COLO668 (cell line): ENCODE data around the gene SRSF4.
"Not testable (repeated sequence)": the region's sequence is repeated elsewhere in the genome, so short reads cannot be mapped to it uniquely, and the experiment has no call there.

Source experiments
- DNase-seq: peaks from one replicate; lab custom pipeline; 2025; ENCODE audit not compliant: unreplicated experiment; lab: John Stamatoyannopoulos, UW

Gene SRSF4

DNA sequence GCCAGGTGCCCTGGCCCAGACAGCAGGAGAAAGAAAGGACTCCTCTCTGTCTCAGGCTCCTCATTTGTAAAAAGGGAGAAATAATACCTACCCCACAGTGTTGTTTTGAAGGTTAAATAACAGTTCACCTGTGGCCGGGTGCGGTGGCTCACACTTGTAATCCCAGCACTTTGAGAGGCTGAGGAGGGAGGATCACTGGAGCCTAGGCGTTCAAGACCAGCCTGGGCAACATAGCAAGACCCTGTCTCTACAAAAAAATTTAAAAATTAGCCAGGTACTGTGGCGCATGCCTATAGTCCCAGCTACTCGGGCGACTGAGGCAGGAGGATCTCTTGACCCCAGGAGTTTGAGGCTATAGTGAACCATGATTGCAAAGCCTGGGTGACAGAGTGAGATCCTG lies 55.5 kb downstream of the SRSF4 start:
- no peak for DNase-seq

DNA sequence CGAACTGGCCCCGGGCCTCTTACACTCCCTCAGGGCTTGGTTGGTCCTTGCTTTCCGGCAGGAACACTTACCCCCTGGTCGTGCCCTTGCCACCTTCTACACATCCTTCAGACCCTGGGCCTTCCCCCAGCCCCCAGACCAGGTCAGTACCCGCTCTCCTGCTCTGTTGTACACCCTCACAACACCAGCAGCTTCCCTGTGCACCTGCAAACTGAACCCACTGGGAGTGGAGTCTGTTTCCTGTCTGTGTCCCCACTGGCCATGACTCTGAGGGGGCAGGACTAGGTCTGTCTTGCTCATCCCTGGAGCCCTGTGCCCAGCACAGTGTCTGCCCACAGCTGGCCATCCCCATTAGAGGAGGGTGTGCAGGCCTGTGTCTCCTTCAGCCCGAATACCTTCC lies 55.9 kb downstream of the SRSF4 start:
- no peak for DNase-seq

DNA sequence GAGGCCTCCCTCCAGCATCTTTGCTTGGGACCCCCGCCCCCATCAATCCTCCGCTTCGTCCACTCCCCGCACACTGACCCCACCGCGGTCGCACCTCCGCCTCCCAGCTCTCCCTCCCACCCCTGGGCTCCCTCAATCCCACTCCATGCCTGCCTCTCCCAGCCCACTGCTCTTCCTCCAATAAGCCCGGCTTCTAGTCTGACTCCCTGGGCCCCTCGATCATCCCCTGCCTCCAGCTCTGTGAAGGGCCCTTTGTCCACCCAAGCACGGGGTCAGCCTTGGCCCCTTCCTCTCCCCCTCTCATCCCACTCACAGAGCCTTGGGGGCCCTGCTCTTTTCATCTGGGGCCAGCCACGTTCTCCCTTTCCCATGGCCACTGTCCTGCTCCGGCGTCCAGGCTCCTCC lies 56.5 kb downstream of the SRSF4 start:
- no peak for DNase-seq

DNA sequence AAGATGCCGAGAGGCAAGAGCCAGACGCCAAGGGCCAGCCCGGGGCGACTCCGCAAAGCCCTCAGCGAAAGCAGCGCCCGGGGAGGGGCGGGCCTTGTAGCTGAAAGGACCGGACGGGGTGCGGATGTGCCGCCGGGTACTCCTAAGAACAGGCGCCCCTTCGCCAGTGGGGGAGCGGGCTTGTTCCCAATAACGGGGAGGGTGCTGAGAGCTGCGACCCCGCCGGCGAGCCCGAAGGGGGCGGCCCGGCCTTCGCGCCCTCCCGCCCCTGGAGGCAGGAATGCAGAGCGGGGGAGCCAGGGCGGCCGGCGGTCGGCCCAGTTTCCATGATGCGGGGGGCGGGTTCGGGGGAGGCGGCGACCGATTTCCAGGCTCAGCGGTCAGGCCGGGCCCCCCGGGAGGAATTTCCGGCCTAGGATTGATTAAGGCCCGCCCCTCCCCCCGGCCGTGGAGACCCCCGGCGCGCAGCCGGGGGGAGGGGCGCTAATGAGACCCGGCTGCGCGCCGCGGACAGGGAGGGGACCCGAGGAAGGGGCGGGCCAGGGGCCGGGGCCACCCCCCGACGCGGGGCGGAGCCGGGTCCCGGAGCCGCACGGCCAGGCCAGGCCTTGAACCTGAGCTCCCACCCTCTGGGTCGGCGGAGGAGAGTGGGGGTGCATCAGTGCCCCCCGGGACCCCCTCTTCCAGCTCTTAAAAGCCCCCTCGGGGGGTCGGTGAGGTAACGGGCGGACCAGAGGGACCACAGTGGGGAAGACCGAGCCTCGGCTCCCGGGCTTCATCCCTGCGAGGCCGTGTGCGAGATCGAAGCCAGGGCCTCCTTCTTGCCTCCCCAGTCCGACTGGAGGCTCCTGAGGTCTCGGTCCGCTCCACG lies 57.1 kb downstream of the SRSF4 start:
- DNase-seq = peak; percentile 61

DNA sequence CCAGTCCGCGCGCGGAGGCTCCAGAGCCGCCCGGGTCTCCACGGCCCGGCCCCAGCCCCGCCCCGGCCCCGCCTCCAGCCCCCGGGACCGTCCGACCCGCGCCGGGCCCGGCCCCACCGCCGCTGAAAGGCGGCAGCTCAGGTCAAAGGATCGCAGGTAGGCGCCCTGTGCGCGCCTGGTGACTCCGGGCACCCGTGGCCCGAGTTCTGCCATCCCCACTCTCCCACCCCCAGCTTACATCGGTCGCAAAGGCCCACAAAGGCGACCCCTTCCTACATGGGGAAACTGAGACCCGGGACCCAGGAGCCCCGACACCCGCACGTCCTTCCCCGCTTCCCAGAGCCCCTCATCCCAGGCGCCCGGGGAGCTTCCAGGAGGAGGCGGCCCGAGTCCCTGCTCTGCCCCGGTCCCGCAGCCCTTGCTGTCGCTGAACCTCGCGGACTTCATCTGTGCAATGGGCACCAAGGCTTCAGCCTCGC lies 57.8 kb downstream of the SRSF4 start, which contains the start of gene TMEM200B:
Gene TMEM200B, minus strand, starts transcription at position 17 of the 479 bp plus-strand sequence. CDS start 2,075 bp downstream, outside the sequence.
- DNase-seq = no peak

DNA sequence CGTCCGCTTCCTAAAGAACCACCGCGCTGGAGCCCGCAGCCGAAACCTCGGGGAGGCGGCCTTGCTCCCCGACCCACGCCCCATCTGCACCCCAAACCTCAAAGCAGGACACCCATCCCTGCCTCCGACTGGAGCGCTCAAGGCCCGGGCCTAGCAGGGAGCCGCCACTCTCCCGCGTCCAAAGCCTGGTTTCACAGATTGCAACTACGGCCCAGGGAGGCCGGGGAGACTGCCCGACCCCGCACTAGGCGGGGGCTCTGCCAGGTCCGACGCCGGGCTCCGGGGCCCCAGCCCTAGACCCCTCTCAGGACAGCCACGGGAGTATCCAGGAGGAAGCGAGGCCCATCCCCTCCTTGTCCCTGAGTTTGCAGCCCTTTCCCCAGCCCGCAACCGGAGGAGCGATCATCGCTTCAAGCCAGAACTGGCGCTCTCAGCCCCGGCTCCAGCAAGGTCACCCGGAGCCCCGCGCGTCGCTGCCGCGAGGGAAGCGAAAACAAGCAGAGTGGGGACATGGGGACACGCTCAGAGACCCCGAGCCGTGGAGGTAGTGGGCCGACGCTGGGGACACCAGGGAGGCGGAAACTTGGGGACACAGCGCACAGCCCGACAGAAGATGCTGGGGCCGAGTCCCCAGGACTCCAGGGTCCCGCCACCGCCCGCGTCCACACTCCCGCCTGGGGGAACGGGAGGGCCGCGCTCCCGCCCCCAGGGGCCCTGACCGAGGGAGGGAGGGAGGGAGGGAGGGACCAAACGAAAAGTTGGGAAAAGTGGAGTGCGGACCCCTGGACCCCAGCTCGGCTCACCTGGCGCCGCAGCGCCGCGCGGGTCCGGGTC lies 58.4 kb downstream of the SRSF4 start:
- DNase-seq = peak; percentile 64

DNA sequence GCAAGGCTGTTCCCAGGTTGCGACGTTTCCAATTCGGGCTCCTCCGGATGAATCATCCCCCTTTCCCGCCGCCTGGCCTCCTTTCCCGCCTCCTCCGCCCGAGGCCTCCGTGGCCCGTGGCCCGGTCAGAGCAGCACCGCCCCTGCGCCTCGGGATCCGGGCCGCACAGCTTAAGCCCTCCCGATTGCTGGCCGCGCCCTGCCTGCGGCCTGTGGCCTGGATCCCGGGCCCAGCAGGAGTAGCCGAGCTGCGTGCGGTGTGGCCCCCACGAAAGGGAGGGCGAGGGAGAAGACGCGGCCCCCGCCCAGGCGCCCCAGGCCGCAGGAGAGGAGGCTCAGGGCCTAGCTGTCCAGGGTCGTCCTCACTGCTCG lies 59.0 kb downstream of the SRSF4 start:
- DNase-seq = peak; percentile 67

DNA sequence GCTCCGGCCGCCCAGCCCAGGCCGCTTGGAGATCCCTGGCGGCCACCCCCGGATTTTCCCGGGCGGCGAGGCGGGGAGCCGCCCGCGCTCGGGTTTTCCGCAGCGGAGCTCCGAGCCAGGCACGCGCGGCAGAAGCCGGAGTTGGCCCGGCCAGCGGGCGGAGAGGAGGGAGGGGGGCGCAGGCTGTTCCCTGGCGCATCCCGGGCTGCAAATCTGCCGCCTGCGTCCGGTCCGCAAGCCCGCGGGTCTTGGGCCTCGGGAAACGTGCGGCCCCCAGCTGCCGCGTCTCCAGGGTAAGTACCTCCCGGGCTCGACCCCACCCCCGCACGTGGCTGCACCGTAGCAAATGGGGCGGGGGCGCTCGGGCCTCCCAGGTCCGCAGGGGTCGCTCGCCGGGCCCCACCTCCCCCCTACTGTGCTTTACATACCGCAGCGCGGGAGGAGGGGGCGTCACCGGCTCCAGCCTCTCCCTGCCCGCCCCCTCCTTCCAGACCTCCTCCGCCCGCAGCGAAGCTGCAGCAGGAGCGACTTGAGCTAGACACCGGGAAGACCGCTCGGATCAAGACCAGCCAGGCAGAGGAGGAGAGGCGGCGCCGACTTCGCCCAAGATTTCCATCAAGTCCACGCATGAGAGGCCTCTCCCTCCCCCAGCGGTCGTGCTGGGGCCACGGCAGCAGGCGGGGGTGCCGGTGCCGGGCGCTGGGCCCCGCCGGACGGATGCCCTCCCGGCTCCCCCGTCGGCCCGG lies 59.6 kb downstream of the SRSF4 start:
- DNase-seq = peak; percentile 59

DNA sequence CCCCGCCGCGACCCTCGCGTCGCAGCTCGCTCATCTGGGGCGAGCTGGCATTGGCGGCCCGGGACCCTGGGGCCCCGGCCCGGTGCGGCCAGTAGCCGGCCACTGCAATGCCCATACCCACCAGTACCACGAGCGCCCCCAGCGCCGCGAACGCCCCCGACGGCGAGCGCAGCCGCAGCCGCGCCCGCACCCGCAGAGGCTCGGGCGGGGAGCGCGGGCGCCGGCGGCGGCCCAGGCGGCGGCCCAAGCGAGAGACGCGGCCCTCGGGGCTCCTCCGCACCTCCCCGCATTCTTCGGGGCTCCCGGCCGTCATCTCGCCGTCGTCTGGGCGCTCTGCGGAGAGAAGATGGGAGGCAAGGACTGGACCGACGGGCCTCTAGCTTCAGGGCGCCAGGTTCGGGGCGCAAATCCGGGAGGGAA lies 60.2 kb downstream of the SRSF4 start:
- DNase-seq = peak; percentile 71

DNA sequence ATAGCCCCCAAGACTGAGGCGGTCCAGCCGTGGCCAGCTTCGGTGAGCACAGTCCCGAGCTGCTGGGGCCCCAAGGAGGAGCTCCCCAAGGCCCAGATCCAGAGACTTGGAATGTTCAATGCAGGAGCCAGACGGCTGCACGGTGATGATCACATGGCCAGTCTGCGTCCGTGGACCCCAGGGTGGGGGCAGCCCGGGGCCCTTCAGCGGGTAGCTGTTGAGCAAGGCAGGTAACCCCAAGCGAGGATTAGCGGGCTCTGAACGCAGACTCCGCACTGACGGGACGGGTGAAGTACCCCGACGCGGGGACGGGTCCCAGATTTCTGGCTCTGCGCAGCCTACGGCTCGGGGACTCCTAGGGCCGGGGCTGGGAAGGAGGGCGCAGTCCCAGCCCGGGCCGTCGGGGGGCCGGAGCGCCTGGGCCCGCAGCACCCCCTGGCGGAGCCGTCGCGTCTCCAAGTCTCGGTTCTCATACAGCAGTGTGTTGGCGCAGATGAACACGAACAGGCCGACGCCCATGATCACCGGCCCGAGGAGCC lies 60.7 kb downstream of the SRSF4 start:
- DNase-seq = peak; percentile 88

DNA sequence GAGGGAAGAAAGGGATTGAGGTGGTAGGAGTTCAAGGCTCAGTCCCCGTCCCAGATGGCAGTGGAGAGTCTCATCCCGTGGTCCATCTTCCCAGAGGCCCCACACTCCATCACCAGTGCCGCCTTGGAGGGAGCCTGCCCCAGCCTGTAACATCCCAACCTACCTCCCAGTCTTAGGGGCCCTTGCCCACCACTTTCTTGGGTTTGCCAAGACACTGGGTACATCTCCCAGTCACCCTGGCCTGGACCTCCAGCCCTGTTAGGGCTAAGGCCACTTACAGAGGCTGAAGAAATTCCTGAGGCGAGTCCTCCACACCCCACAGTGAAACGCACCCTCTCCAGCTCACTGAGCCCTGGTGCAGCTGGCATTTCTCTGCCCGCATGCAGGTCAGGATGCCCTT lies 61.3 kb downstream of the SRSF4 start:
- no peak for DNase-seq

DNA sequence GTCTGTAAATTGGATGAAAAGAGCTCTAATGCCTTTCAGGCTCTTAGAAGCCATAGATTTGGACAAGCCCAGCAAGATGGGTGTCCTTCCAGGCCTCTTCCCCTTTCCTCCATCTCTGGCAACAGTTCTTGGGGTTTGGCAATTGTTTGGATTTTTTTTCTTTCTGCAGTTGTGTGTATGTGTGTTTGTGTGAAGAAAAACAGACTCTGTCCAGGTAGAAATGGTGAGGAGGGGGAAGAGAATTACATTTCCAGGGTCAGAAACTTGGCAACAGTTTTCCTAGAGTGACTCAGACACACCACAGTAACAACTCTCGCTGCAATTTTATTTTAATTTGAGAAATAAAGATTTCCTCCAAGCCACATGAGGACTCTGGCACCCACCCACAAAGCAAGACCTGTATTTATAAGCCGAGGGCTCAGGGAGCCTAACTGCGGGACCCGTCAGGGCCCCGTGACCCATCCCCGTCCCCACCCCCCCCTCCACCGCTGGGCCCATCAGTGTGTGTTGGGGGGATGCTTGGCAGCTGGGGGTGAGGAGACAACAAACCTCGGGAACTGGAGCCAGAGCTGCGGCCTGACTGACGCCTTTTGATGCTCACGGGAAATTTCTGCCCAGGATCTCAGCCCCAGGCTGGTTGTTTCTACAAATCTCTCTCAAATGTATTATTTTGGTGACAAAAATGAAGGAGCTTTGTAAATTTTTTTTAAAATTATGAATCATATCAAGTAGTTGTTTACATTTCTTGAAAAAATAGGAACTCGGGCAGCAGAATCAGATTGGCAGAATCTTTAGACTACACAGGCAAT lies 62.4 kb downstream of the SRSF4 start:
- no peak for DNase-seq

DNA sequence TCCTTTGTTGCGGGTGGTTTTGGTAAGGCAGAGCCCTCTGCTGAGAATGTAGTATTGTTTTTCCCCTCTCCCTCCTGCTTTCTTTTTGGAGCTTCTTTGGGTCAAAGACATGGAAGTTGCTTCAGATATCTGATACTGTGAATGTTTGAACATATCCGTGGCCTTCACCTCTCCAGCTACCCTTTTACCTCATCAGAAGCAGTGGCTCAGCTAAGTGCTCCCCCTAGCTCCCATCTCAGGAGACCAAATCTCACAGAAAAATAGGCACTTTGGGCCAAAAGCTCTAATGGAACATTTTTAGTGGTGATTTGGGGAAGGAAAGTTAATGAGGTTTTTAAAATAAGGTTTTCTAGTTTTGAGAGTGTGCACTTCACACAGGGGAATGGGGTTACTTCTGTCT lies 64.3 kb downstream of the SRSF4 start:
- no peak for DNase-seq

DNA sequence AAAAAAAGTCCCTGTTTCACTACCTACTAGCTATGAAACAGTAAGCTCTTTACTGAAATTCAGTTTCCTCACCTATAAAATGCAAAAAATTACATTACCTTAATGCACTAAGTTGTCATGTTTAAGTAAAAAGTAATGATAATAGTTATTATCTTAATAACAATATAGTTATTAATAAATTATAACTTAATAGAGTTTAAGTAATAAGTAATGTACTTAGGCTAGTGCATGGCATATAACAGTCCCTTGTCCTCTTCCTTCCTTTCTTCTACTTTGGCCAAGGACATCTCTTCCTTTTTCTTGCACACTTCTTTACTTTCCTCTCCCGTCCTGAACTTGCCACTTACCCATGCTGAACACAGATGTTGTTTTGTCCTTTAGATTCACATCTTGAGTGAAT lies 67.0 kb downstream of the SRSF4 start:
- no peak for DNase-seq

DNA sequence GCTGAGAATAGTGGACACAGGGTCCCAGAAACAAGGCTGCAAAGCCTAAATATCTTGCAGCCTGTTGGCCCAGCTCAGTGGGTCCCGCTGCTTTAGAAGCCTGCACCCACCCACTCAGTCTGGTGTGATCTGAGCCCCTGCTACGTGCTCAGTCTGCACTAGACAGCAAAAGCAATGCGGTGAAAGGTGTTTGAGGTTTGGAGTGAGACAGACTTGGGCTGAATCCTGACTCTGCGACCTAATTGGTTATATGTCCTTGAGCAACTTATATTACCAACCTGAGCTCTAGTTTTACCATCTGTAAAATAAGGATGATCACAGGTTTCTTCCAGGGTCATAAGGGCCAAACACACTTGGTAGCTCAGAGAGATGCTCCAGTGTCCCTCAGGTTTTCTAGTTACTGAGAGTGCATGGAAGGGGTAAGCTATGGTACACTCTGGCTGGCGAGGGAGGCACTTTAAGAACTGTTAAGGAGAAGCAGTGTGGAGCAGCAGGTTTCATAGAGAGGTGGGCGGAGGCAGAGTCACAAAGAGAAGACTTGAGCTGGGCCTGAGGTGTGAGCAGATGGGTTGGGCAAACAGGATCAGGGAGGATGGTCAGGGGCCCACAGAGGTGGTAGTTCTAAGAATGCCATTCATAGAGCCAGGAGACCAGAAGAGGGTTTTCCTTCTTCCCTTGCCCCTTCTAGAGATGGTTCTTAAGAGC lies 68.1 kb downstream of the SRSF4 start:
- DNase-seq = no peak

DNA sequence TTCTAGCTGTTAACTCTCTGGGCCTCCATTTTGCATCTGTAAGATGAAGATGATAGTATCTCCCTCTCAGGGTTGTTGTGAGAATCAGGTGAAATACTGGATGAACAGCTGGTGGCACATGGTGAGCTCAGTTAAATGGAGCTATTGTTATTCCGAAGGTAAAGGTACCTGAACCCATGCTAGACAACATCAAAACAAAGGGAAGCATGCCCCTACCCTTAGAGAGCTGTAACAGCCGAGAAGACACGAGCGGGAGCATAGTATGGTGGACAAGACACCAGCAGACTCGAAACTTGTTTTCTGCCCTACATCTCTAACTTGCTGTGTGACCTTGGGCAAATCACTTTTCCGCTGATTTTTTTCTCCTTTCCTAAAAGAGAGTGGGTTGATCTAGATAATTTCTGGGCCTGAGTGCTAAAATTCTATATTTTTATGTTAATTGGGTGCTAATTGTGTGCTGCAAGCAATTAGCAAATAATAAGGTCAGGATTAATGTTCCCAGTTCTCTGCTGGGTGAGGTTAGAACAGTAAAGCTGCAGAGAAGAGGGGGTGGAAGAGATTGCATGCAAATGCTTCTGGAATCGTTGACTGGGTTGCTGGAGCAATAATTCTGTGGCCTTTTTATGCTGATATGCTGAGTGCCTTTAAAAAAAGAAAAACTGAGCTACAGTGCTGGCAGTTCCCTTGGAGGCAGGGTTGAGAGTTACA lies 68.8 kb downstream of the SRSF4 start:
- DNase-seq = no peak

DNA sequence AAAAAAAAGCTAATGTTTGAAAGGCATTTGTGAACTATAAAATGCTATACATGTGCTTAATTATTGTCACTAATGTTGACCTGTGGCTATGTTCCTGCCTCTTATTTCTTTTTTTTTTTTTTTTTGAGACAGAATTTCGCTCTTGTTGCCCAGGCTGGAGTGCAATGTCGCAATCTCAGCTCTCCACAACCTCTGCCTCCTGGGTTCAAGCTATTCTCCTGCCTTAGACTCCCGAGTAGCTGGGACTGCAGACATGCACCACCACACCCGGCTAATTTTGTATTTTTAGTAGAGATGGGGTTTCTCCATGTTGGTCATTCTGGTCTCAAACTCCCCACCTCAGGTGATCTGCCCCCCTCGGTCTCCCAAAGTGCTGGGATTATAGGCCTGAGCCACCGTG lies 73.7 kb downstream of the SRSF4 start:
- not testable (repeated sequence) for DNase-seq

DNA sequence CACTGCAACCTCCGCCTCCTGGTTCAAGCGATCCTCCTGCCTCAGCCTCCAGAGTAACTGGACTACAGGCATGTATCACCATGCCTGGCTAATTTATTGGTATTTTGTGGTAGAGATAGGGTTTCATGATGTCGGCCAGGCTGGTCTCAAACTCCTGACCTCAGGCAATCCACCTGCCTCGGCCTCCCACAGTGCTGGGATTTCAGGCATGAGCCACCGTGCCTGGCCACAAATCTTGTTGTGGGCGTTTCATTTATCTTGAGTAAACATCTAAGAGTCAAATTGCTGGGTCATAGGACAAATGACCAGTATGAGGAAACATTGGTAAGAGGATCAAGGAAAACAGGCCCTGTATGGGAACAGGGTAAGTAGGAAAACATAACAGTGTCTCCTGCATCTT lies 75.9 kb downstream of the SRSF4 start:
- no peak for DNase-seq

DNA sequence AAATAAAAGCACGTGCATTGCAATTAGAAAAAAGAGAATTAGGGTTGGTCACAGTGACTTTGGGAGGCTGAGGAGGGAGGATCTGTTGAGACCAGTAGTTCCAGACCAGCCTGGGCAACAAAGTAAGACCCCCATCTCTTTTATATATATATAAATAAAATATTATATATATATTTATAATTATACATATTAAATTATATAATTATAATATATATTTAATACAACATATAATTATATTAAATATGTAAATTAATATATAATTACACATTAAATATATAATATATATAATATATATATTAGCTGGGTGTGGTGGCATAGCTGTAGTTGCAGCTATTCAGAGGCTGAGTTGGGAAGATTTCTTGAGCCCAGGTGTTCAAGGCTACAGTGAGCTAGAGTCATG lies 81.2 kb downstream of the SRSF4 start:
- no peak for DNase-seq
